ENCODE measurements around the gene NME9. TPM values are rescaled to one million over a fixed set of nuclear protein-coding genes. Genes with fewer than 3 reads are reported as not detected.

Gene NME9
- total RNA-seq, 1 experiment from 2014 or later, result not detected

GRCh38 chr3:138257986-138258385 lies 71.7 kb downstream of the NME9 start:
- H3K36me3 ChIP-seq (ENCODE audit: control insufficient read depth, insufficient read depth, low read length), result no peaks in the 10 kb centered on the region
- CTCF ChIA-PET, result no interaction called here
- H3K27me3 Mint-ChIP-seq (ENCODE audit: insufficient read depth, unreplicated experiment), result no peaks in the 10 kb centered on the region
- H3K9me3 ChIP-seq, result no peaks in the 10 kb centered on the region
- no peaks in the 10 kb centered on the region for H3K27me3 ChIP-seq (replicated peaks; ENCODE audit: control insufficient read depth, insufficient read depth, low read length)
- H3K4me1 Mint-ChIP-seq (ENCODE audit: low read depth, unreplicated experiment), result peaks cover 25% of the 10 kb centered on the region
- no peaks in the 10 kb centered on the region for H3K9me3 Mint-ChIP-seq (ENCODE audit: unreplicated experiment)
- peaks cover 10% of the 10 kb centered on the region for H3K36me3 Mint-ChIP-seq (ENCODE audit: insufficient read depth, unreplicated experiment)
- intact Hi-C loops (cut with micrococcal nuclease; ENCODE audit: unreplicated experiment), result loop anchor here (2.0 kb wide), 1 partner anchor 77 kb away; no protein-coding TSS in a partner anchor
- no peak for TF ChIP-seq CTCF (IDR thresholded peaks at IDR 0.05; ENCODE audit: insufficient read depth in 1 of 2, low read depth in 1 of 2, low read length in 1 of 2, severe bottlenecking in 1 of 2, unreplicated experiment in 1 of 2)
- no peak overlapping the region for H3K4me3 ChIP-seq (ENCODE audit: low read depth, low read length)
- H3K27ac Mint-ChIP-seq (ENCODE audit: unreplicated experiment), result no peak overlapping the region
- no TSS peak for BruUV-seq (replicated peaks)
- POLR2A ChIA-PET, result no interaction called here
- no peak overlapping the region for H3K4me3 Mint-ChIP-seq (ENCODE audit: unreplicated experiment)
- no peak for DNase-seq
- H3K4me1 ChIP-seq, result peaks cover 18% of the 10 kb centered on the region

GRCh38 chr3:138256022-138256421 lies 73.6 kb downstream of the NME9 start:
- no peaks in the 10 kb centered on the region for H3K36me3 ChIP-seq (ENCODE audit: control insufficient read depth, insufficient read depth, low read length)
- H3K9me3 ChIP-seq, result no peaks in the 10 kb centered on the region
- Mint-ChIP-seq H3K27ac (ENCODE audit: unreplicated experiment) (no peak overlapping the region), H3K4me1 (ENCODE audit: low read depth, unreplicated experiment) (peaks cover 22% of the 10 kb centered on the region), H3K36me3 (ENCODE audit: insufficient read depth, unreplicated experiment) (peaks cover 10% of the 10 kb centered on the region), H3K4me3 (ENCODE audit: unreplicated experiment) (no peak overlapping the region), H3K9me3 (ENCODE audit: unreplicated experiment) (no peaks in the 10 kb centered on the region), H3K27me3 (ENCODE audit: insufficient read depth, unreplicated experiment) (no peaks in the 10 kb centered on the region)
- no peaks in the 10 kb centered on the region for H3K27me3 ChIP-seq (replicated peaks; ENCODE audit: control insufficient read depth, insufficient read depth, low read length)
- BruUV-seq (replicated peaks), result no TSS peak
- CTCF ChIA-PET, result no interaction called here
- POLR2A ChIA-PET, result no interaction called here
- no peak overlapping the region for H3K4me3 ChIP-seq (ENCODE audit: low read depth, low read length)
- no peak for DNase-seq
- no peak for TF ChIP-seq CTCF (IDR thresholded peaks at IDR 0.05; ENCODE audit: insufficient read depth in 1 of 2, low read depth in 1 of 2, low read length in 1 of 2, severe bottlenecking in 1 of 2, unreplicated experiment in 1 of 2)
- intact Hi-C loops (cut with micrococcal nuclease; ENCODE audit: unreplicated experiment), result no loop called here
- H3K4me1 ChIP-seq, result peaks cover 18% of the 10 kb centered on the region

GRCh38 chr3:138254216-138254615 lies 75.4 kb downstream of the NME9 start:
- BruUV-seq (replicated peaks), result no TSS peak

More at GRCh38 chr3:138254216-138254615, 75.4 kb downstream of the NME9 start:
- Histone ChIP-seq H3K27me3 (replicated peaks; ENCODE audit: control insufficient read depth, insufficient read depth, low read length) (no peaks in the 10 kb centered on the region), H3K4me3 (ENCODE audit: low read depth, low read length) (no peak overlapping the region), H3K36me3 (ENCODE audit: control insufficient read depth, insufficient read depth, low read length) (no peaks in the 10 kb centered on the region), H3K4me1 (peaks cover 4% of the 10 kb centered on the region; the same call in 1 of the 2 replicates), H3K9me3 (no peaks in the 10 kb centered on the region)
- peaks cover 7% of the 10 kb centered on the region for H3K4me1 Mint-ChIP-seq (ENCODE audit: low read depth, unreplicated experiment)
- CTCF ChIA-PET, result no interaction called here
- TF ChIP-seq CTCF (IDR thresholded peaks at IDR 0.05; ENCODE audit: insufficient read depth in 1 of 2, low read depth in 1 of 2, low read length in 1 of 2, severe bottlenecking in 1 of 2, unreplicated experiment in 1 of 2), result no peak
- DNase-seq, result no peak
- H3K27me3 Mint-ChIP-seq (ENCODE audit: insufficient read depth, unreplicated experiment), result no peaks in the 10 kb centered on the region
- no peak overlapping the region for H3K4me3 Mint-ChIP-seq (ENCODE audit: unreplicated experiment)
- no peaks in the 10 kb centered on the region for H3K9me3 Mint-ChIP-seq (ENCODE audit: unreplicated experiment)
- intact Hi-C loops (cut with micrococcal nuclease; ENCODE audit: unreplicated experiment), result no loop called here
- POLR2A ChIA-PET, result no interaction called here
- peaks cover 10% of the 10 kb centered on the region for H3K36me3 Mint-ChIP-seq (ENCODE audit: insufficient read depth, unreplicated experiment)
- no peak overlapping the region for H3K27ac Mint-ChIP-seq (ENCODE audit: unreplicated experiment)
